GM19023 (cell line): Measurements from ENCODE around the gene ACAD9.
"Not testable (repeated sequence)": the region's sequence is repeated elsewhere in the genome, so short reads cannot be mapped to it uniquely, and the experiment has no call there.

Experiments used
- ATAC-seq: cut with Tn5 transposase; IDR thresholded peaks from one replicate; pipeline ENCODE4 v1.9.1; 2021; ENCODE audit warnings: mild to moderate bottlenecking, moderate library complexity; ENCODE audit not compliant: unreplicated experiment

Gene ACAD9

GRCh38 chr3:128889139-128889894, 9.9 kb downstream of the ACAD9 start:
- no peak for ATAC-seq

- no peak for ATAC-seq
These were observed 16.6 kb downstream of the ACAD9 start for GRCh38 chr3:128895843-128896697.

- ATAC-seq = no peak
These were observed 23.0 kb downstream of the ACAD9 start for GRCh38 chr3:128902426-128902825.

GRCh38 chr3:128903501-128903900, 24.1 kb downstream of the ACAD9 start:
- no peak for ATAC-seq

- no peak for ATAC-seq
These were observed 26.8 kb downstream of the ACAD9 start for GRCh38 chr3:128906031-128906803.

GRCh38 chr3:128906804-128907525, 27.5 kb downstream of the ACAD9 start:
- no peak for ATAC-seq

GRCh38 chr3:128907706-128908445, 28.5 kb downstream of the ACAD9 start:
- no peak for ATAC-seq

- no peak for ATAC-seq
These were observed 29.5 kb downstream of the ACAD9 start for GRCh38 chr3:128908951-128909350.

- ATAC-seq = no peak
These were observed 30.6 kb downstream of the ACAD9 start for GRCh38 chr3:128910006-128910405.

- no peak for ATAC-seq
These were observed 32.5 kb downstream of the ACAD9 start for GRCh38 chr3:128911911-128912310.

- ATAC-seq = no peak
These were observed 35.7 kb downstream of the ACAD9 start for GRCh38 chr3:128914966-128915645.

GRCh38 chr3:128917291-128917690, 37.9 kb downstream of the ACAD9 start:
- no peak for ATAC-seq

GRCh38 chr3:128919988-128920387, 40.6 kb downstream of the ACAD9 start:
- ATAC-seq = no peak

GRCh38 chr3:128922804-128923459, 43.5 kb downstream of the ACAD9 start:
- no peak for ATAC-seq

GRCh38 chr3:128923576-128923975, 44.2 kb downstream of the ACAD9 start:
- ATAC-seq = no peak

GRCh38 chr3:128923986-128924385, 44.6 kb downstream of the ACAD9 start:
- ATAC-seq = not testable (repeated sequence)

- ATAC-seq = no peak
These were observed 49.9 kb downstream of the ACAD9 start for GRCh38 chr3:128929364-128929763.

GRCh38 chr3:128931046-128931445, 51.6 kb downstream of the ACAD9 start:
- no peak for ATAC-seq
